ENCODE measurements around the gene RALGDS. TPM values are rescaled to one million over a fixed set of nuclear protein-coding genes. Genes with fewer than 3 reads are reported as not detected.

The RALGDS gene
- total and polyA plus RNA-seq, 2 of the 13 experiments (the other 11 are each of a cell fraction or from before 2014, with no cell fraction given) = 12.9 to 25.5 TPM

DNA sequence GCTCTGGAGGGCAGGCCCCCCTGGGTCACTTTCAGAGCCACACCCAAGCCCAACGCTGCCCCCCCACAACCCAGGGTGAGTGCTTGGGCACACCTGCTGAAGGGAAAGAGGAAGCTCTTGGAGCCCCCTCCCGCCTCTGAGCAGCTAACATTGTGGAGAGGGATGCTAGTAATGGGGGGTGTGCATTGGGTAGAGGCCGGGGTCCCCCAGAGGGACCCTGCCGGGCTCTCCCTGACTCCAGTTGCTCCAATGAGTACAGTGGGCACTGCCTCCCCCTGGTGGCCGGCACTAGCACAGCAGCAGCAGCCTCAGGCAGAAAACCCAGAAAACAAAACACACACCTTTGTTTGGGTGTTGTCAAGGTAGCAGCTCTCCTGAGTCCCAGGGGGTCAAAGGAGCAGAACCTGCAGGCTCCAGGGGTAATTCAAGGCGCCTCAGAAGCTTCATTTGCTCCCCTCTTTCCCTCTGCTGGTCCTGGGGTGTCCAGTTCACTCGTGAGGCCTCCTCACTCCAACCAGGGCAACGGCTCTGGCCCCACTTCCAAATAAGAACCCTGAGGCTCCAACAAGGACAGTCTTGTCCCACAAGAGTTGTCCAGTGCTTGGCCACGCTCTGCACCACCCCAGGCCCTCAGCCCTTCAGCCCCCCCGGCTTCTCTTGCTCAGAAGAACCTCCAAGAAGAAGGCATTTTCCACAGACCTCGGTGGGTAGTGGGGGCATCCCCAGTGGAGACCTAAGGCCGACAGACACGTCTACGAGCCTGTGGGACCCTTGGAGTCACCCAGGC is 26.6 kb upstream of the RALGDS start (continued):
- TF ChIP-seq EZH2 (conservative IDR thresholded peaks at IDR 0.05; ENCODE audit: low read depth, low read length) (no peak), SRY (CRISPR knock-in tag; IDR thresholded peaks at IDR 0.05) (no peak), KLF11 (CRISPR knock-in tag; IDR thresholded peaks at IDR 0.05) (no peak), HNRNPH1 (optimal IDR thresholded peaks at IDR 0.05; ENCODE audit: low read depth, low read length) (no peak), ZNF432 (CRISPR knock-in tag; IDR thresholded peaks at IDR 0.05; ENCODE audit: borderline replicate concordance) (no peak), ZNF761 (CRISPR knock-in tag; conservative IDR thresholded peaks at IDR 0.05) (no peak), ATF7 (IDR thresholded peaks at IDR 0.05) (no peak), ATF7 (CRISPR knock-in tag; IDR thresholded peaks at IDR 0.05) (no peak), SMC3 (IDR thresholded peaks at IDR 0.05; ENCODE audit: low read length) (peak; percentile 58), ZNF557 (CRISPR knock-in tag; IDR thresholded peaks at IDR 0.05) (no peak), RFX3 (CRISPR knock-in tag; IDR thresholded peaks at IDR 0.05) (0 out of 2 replicates have a peak, but pooled peaks have one; percentile 48), MED1 (CRISPR knock-in tag; IDR thresholded peaks at IDR 0.05) (no peak), PRPF4 (IDR thresholded peaks at IDR 0.05; ENCODE audit: low read depth, low read length, poor library complexity, severe bottlenecking) (no peak), SAP130 (CRISPR knock-in tag; IDR thresholded peaks at IDR 0.05; ENCODE audit: low read depth) (peak; percentile 46; the same call in 1 of the 2 replicates), ZFP36L1 (CRISPR knock-in tag; IDR thresholded peaks at IDR 0.05) (no peak), SRSF4 (IDR thresholded peaks at IDR 0.05; ENCODE audit: low read depth, low read length, poor library complexity, severe bottlenecking) (no peak), NFIB (CRISPR knock-in tag; IDR thresholded peaks at IDR 0.05; ENCODE audit: borderline replicate concordance) (no peak)
- TF ChIP-seq, protein P1, sequence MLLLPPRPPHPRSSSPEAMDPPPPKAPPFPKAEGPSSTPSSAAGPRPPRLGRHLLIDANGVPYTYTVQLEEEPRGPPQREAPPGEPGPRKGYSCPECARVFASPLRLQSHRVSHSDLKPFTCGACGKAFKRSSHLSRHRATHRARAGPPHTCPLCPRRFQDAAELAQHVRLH (CRISPR knock-in tag; IDR thresholded peaks at IDR 0.05; ENCODE audit: borderline replicate concordance, low read depth) = no peak
- TF ChIP-seq, protein P2, sequence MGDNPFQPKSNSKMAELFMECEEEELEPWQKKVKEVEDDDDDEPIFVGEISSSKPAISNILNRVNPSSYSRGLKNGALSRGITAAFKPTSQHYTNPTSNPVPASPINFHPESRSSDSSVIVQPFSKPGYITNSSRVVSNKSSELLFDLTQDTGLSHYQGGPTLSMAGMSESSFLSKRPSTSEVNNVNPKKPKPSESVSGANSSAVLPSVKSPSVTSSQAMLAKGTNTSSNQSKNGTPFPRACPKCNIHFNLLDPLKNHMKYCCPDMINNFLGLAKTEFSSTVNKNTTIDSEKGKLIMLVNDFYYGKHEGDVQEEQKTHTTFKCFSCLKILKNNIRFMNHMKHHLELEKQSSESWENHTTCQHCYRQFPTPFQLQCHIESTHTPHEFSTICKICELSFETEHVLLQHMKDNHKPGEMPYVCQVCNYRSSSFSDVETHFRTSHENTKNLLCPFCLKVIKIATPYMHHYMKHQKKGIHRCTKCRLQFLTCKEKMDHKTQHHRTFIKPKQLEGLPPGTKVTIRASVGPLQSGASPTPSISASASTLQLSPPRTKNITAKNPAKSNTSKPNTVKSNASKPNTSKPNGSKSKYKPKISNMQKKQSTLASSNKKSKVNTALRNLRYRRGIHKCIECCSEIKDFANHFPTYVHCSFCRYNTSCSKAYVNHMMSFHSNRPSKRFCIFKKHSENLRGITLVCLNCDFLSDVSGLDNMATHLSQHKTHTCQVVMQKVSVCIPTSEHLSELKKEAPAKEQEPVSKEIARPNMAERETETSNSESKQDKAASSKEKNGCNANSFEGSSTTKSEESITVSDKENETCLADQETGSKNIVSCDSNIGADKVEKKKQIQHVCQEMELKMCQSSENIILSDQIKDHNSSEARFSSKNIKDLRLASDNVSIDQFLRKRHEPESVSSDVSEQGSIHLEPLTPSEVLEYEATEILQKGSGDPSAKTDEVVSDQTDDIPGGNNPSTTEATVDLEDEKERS (CRISPR knock-in tag; IDR thresholded peaks at IDR 0.05) = no peak
- TF ChIP-seq, protein P3, sequence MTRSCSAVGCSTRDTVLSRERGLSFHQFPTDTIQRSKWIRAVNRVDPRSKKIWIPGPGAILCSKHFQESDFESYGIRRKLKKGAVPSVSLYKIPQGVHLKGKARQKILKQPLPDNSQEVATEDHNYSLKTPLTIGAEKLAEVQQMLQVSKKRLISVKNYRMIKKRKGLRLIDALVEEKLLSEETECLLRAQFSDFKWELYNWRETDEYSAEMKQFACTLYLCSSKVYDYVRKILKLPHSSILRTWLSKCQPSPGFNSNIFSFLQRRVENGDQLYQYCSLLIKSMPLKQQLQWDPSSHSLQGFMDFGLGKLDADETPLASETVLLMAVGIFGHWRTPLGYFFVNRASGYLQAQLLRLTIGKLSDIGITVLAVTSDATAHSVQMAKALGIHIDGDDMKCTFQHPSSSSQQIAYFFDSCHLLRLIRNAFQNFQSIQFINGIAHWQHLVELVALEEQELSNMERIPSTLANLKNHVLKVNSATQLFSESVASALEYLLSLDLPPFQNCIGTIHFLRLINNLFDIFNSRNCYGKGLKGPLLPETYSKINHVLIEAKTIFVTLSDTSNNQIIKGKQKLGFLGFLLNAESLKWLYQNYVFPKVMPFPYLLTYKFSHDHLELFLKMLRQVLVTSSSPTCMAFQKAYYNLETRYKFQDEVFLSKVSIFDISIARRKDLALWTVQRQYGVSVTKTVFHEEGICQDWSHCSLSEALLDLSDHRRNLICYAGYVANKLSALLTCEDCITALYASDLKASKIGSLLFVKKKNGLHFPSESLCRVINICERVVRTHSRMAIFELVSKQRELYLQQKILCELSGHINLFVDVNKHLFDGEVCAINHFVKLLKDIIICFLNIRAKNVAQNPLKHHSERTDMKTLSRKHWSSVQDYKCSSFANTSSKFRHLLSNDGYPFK (CRISPR knock-in tag; IDR thresholded peaks at IDR 0.05; ENCODE audit: borderline replicate concordance) = no peak
- TF ChIP-seq, protein P4, sequence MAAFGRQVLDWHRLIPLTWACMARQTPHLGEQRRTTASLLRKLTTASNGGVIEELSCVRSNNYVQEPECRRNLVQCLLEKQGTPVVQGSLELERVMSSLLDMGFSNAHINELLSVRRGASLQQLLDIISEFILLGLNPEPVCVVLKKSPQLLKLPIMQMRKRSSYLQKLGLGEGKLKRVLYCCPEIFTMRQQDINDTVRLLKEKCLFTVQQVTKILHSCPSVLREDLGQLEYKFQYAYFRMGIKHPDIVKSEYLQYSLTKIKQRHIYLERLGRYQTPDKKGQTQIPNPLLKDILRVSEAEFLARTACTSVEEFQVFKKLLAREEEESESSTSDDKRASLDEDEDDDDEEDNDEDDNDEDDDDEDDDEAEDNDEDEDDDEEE (CRISPR knock-in tag; IDR thresholded peaks at IDR 0.05) = no peak
- TF ChIP-seq, protein P5, sequence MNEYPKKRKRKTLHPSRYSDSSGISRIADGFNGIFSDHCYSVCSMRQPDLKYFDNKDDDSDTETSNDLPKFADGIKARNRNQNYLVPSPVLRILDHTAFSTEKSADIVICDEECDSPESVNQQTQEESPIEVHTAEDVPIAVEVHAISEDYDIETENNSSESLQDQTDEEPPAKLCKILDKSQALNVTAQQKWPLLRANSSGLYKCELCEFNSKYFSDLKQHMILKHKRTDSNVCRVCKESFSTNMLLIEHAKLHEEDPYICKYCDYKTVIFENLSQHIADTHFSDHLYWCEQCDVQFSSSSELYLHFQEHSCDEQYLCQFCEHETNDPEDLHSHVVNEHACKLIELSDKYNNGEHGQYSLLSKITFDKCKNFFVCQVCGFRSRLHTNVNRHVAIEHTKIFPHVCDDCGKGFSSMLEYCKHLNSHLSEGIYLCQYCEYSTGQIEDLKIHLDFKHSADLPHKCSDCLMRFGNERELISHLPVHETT (CRISPR knock-in tag; conservative IDR thresholded peaks at IDR 0.05) = no peak
